T-helper 1 cell (primary cell): ENCODE measurements around the gene CIZ1.

ENCODE experiments used
- DNase-seq, 5 donors: peaks; one replicate each; pipeline ENCODE4 v3.0.0-alpha.2; 2012 to 2020

Gene CIZ1

GRCh38 chr9:128213746-128214497 is 22.6 kb upstream of the CIZ1 start:
- DNase-seq, result no peak

GRCh38 chr9:128211981-128212281 is 20.6 kb upstream of the CIZ1 start:
- DNase-seq, result no peak

GRCh38 chr9:128211186-128211980 is 20.0 kb upstream of the CIZ1 start:
- DNase-seq, result no peak

- DNase-seq, result no peak
These were observed 17.7 kb upstream of the CIZ1 start for GRCh38 chr9:128208946-128209669.

DNA sequence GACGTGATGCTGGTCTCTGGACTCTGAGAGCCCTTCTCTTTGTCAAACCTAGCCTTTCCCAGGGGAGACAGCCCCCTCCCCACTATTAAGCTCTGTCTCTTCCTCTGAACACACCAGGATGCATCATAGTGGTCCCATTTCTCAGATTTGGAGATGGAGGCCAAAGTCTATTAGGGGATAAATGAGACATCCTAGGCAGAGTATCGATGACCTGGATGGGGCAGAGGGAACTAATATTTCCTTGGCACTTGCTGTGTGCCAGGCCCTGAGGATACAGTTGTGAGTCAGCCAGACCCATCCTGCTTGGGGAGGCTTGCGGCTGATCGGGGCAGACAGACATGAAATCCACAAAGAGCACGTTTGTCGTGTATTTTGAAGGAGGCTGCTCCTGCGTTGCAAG is 17.0 kb upstream of the CIZ1 start:
- DNase-seq, result no peak

- no peak for DNase-seq
These were observed 15.8 kb upstream of the CIZ1 start for GRCh38 chr9:128206916-128207910.

GRCh38 chr9:128206484-128206883 is 15.1 kb upstream of the CIZ1 start:
- DNase-seq, result no peak

DNA sequence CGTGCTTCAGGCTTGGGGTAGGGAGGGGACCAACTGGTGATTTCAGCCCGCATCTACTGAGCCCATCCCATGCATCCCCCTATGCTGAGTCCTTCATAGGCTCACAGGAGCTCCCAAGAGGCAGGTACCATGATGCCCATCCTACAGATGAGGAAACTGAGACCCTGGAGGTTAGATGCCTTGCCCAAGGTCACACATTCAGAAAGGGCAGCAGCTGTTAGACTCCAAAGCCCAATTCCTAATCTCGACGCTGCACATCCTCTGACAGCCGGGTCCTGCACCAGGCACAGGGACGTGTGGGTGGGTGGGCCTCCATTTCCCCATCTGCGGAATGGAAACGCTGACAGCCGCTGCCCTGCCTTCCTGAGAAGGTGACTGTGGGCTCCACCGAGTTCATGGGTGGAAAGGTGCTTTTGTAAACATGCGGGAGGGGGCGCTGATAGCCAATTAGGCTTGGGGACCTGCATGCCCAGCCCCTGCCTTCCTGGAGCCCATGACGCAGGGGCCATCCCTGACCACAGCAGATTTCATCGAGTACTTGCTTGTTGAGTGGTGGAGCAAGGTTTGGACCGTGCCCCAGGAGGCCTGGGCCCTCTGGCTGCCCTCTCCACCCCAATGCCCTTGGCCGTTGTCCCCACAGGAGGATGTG is 14.0 kb upstream of the CIZ1 start:
- no peak for DNase-seq

- no peak for DNase-seq
These were observed 13.5 kb upstream of the CIZ1 start for GRCh38 chr9:128204858-128205257.

GRCh38 chr9:128203707-128204551 is 12.6 kb upstream of the CIZ1 start:
- no peak for DNase-seq

GRCh38 chr9:128203024-128203706 is 11.8 kb upstream of the CIZ1 start, which contains the start of gene DNM1:
Gene DNM1 (plus strand): TSS chr9:128203379. CDS start chr9:128203471, 92 bp downstream.
- peak; percentile 54 to 79 (median 56) for DNase-seq

GRCh38 chr9:128202648-128203023 is 11.3 kb upstream of the CIZ1 start:
- DNase-seq, result no peak

GRCh38 chr9:128201441-128202369 is 10.3 kb upstream of the CIZ1 start:
- DNase-seq, result no peak

- no peak for DNase-seq
These were observed 2.2 kb upstream of the CIZ1 start for GRCh38 chr9:128193469-128194096.

DNA sequence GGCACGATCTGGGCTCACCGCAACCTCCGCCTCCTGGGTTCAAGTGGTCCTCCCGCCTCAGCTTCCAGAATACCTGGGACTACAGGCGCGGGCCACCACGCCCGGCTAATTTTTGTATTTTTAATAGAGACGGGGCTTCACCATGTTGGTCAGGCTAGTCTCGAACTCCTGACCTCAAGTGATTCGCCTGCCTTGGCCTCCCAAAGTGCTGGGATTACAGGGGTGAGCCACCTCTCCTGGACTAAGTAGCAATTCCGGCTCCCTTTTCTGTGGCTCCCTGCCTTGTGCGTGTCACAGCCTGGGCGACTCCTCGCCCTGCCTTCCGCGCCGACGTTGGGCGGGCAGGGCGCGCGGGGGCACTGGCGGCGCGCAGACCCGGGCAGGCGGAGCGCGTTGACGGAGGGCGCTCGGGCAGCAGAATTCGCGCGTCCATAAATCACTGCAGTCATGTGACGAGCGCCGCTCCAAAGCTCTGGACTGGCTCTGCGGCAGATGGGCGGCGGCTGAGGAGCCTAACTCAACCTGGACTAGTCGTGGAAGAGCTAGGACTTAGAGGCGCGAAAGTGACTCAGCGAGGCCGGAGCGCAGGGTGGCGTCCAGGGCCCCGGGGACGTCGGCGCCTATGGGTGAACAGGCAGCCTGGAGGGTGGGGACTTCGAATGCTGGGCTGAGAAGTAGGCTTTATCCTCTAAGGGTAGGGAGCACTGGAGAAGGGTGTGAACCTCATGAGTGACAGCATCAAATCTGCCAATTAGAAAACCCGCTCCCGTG is 1.4 kb upstream of the CIZ1 start:
- peak in 2 of 5 donors; percentile 23 to 47 for DNase-seq

DNA sequence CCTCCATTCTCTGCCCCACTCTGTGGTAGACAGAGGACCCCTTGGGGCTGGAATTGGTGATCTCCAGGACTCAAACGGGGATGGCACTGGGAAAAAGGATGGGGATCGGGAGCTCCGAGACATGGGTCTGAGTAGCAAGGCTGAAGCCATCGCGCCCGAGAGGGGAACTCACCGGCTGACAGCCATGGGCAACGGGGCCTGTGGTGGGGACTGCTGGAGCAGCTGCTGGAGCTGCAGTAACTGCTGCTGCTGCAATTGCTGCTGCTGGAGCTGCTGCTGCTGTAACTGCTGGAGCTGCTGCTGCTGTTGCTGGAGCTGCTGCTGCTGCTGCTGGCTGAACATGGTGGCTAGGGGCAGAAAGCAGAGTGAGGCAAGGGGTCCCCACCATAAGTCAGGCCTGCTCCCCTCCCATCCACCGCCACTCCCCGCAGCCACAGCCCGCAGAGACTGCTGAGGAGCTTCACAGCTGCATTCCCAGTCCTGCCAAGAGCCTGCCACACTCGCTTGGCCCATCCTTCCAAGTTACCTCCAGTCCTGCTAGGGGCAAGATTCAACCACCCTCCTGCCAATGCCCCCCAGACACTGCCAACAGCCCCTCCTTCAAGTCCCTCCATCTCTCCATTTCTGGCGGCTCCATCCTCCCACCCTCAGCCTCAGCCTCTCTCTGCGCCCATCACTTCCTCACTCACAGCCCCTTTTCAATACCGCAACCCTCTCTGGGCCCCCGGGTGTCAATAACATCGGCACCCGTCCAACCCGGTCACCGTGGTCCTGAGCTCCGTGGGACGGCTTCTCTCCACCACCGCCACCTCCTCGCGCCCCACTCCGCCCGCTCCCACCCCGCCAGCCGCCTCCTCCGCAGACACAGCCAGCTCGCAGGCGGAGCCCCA is 611 bp downstream of the CIZ1 start:
- DNase-seq, result peak in 1 of 5 donors; percentile 27

DNA sequence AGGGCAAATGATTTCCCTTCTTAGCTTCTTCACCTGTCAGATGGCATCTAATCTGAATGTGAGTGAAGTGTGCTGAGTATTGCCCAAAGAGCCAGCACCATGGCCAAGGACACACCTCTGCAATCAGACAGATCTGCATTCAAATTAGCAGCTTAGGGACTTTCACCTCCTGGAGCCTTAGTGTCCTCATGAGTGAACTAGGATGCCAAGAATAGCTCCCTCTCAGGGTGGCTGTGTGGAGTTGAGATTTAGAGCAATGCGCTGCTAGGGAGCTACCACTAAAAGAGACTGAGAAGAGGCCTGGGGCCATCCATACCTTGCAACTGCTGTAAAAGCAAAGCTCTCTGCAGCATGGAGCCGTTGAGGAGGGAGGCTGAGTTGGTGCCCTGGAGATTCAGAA is 1.4 kb downstream of the CIZ1 start:
- no peak for DNase-seq
